ENCODE results near the gene NPHP3. TPM values are rescaled to one million over a fixed set of nuclear protein-coding genes. Genes with fewer than 3 reads are reported as not detected.

The NPHP3 gene
- total and polyA plus RNA-seq, 4 donors = 5.9 to 67.1 (median 16.5) TPM

DNA sequence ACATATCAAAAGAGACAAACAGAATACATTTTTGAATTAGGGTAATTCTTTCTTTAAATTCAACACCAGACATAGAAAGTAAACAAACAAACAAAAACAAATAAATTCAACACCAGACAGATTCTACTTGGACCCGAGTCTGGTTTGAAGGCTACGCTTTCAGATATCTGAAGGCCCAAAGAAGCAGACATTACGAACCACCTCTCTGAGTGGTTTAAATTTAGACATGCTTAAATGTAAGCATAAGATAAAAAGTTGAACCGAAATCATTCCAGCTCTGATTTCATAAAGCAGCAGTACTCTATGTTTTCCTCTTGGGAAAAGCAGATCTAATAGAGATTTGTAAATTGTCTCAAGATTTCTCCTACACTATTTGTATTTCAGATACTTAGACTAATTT lies 32.2 kb downstream of the NPHP3 start:
- ATAC-seq (ENCODE audit: insufficient read depth, low FRiP score) (no peak), DNase-seq (no peak)
- H3K9me3 ChIP-seq (ENCODE audit: control insufficient read depth in 4 of 4, insufficient read depth in 3 of 4, low read length in 3 of 4) = no peaks in the 10 kb centered on the region
- H3K36me3 ChIP-seq (ENCODE audit: control insufficient read depth in 4 of 4, insufficient read depth in 4 of 4, low read length in 4 of 4) = peaks cover 18 to 60% (median 28%) of the 10 kb centered on the region in 4 donors
- TF ChIP-seq, protein P1, sequence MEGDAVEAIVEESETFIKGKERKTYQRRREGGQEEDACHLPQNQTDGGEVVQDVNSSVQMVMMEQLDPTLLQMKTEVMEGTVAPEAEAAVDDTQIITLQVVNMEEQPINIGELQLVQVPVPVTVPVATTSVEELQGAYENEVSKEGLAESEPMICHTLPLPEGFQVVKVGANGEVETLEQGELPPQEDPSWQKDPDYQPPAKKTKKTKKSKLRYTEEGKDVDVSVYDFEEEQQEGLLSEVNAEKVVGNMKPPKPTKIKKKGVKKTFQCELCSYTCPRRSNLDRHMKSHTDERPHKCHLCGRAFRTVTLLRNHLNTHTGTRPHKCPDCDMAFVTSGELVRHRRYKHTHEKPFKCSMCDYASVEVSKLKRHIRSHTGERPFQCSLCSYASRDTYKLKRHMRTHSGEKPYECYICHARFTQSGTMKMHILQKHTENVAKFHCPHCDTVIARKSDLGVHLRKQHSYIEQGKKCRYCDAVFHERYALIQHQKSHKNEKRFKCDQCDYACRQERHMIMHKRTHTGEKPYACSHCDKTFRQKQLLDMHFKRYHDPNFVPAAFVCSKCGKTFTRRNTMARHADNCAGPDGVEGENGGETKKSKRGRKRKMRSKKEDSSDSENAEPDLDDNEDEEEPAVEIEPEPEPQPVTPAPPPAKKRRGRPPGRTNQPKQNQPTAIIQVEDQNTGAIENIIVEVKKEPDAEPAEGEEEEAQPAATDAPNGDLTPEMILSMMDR (IDR thresholded peaks at IDR 0.05; ENCODE audit: control extremely low read depth, extremely low read depth) = no peak
- H3K27ac ChIP-seq (ENCODE audit: low read depth in 1 of 2, low read length in 1 of 2) = no peak overlapping the region
- no peaks in the 10 kb centered on the region for H3K4me1 ChIP-seq (ENCODE audit: control insufficient read depth in 5 of 5, insufficient read depth in 5 of 5, low read length in 5 of 5)
- H3K9ac ChIP-seq (ENCODE audit: insufficient read depth in 1 of 2, low read length in 2 of 2) = no peak overlapping the region
- H3K4me3 ChIP-seq = no peak overlapping the region
- WGBS, 2 donors = 97 to 98% methylated on average over 4 of the region's 4 CpGs
- H3K27me3 ChIP-seq (ENCODE audit: control insufficient read depth in 3 of 3, insufficient read depth in 3 of 3, low read length in 2 of 3) = no peaks in the 10 kb centered on the region

DNA sequence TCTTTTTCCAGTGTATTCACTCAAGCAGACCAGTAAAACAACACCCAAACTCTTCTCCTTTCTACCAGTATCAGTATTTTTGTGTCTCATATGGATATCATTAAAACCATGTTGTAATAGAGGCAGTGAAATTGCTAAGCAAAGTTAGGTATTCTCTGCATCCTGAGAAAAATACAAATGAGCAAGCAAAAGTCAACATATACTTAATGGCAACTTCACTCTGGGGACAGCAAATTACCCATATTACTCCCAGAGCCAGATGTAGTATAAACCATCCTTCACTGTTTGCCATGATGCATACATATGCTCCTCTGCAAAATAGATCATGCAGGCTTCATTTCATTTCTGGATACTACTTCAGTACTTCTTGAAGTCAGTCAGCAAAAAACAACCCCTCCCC lies 40.0 kb downstream of the NPHP3 start:
- DNase-seq (no peak), ATAC-seq (ENCODE audit: insufficient read depth, low FRiP score) (no peak)
- Histone ChIP-seq H3K4me3 (no peak overlapping the region), H3K4me1 (ENCODE audit: control insufficient read depth in 5 of 5, insufficient read depth in 5 of 5, low read length in 5 of 5) (no peaks in the 10 kb centered on the region), H3K27me3 (ENCODE audit: control insufficient read depth in 3 of 3, insufficient read depth in 3 of 3, low read length in 2 of 3) (no peaks in the 10 kb centered on the region), H3K36me3 (ENCODE audit: control insufficient read depth in 4 of 4, insufficient read depth in 4 of 4, low read length in 4 of 4) (peaks cover 4 to 48% (median 21%) of the 10 kb centered on the region in 4 donors), H3K27ac (ENCODE audit: low read depth in 1 of 2, low read length in 1 of 2) (no peak overlapping the region), H3K9ac (ENCODE audit: insufficient read depth in 1 of 2, low read length in 2 of 2) (no peak overlapping the region), H3K9me3 (ENCODE audit: control insufficient read depth in 4 of 4, insufficient read depth in 3 of 4, low read length in 3 of 4) (no peaks in the 10 kb centered on the region)
- TF ChIP-seq, protein P1 (IDR thresholded peaks at IDR 0.05; ENCODE audit: control extremely low read depth, extremely low read depth) = no peak

DNA sequence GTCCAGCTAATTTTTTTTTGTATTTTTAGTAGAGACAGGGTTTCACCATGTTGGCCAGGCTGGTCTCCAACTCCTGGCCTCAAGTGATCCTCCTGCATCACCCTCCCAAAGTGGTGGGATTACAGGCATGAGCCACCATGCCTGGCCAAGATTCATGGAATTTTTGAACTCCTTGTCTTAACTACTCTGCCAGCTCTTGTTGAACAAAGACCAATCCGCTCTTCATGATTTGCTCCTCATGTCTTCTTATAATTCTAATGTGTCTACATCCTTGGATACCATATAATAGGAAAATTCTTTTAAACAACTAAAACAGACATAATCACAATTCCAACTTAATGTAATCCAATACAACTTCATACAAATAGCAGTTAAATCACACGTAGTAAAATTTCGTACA lies 40.8 kb downstream of the NPHP3 start:
- H3K9ac ChIP-seq (ENCODE audit: insufficient read depth in 1 of 2, low read length in 2 of 2) = no peak overlapping the region
- no peak overlapping the region for H3K4me3 ChIP-seq
- ATAC-seq (ENCODE audit: insufficient read depth, low FRiP score) = no peak
- no peaks in the 10 kb centered on the region for H3K27me3 ChIP-seq (ENCODE audit: control insufficient read depth in 3 of 3, insufficient read depth in 3 of 3, low read length in 2 of 3)
- H3K4me1 ChIP-seq (ENCODE audit: control insufficient read depth in 5 of 5, insufficient read depth in 5 of 5, low read length in 5 of 5) = no peaks in the 10 kb centered on the region
- DNase-seq = no peak
- TF ChIP-seq, protein P1 (IDR thresholded peaks at IDR 0.05; ENCODE audit: control extremely low read depth, extremely low read depth) = no peak
- H3K27ac ChIP-seq (ENCODE audit: low read depth in 1 of 2, low read length in 1 of 2) = no peak overlapping the region
- peaks cover 5 to 54% (median 24%) of the 10 kb centered on the region in 4 donors for H3K36me3 ChIP-seq (ENCODE audit: control insufficient read depth in 4 of 4, insufficient read depth in 4 of 4, low read length in 4 of 4)
- WGBS, 2 donors = 98 to 99% methylated on average over 3 of the region's 3 CpGs
- H3K9me3 ChIP-seq (ENCODE audit: control insufficient read depth in 4 of 4, insufficient read depth in 3 of 4, low read length in 3 of 4) = no peaks in the 10 kb centered on the region

GRCh38 chr3:132679911-132680310 lies 42.3 kb downstream of the NPHP3 start:
- no peak overlapping the region for H3K9ac ChIP-seq (ENCODE audit: insufficient read depth in 1 of 2, low read length in 2 of 2)
- no peaks in the 10 kb centered on the region for H3K4me1 ChIP-seq (ENCODE audit: control insufficient read depth in 5 of 5, insufficient read depth in 5 of 5, low read length in 5 of 5)
- TF ChIP-seq, protein P1 (IDR thresholded peaks at IDR 0.05; ENCODE audit: control extremely low read depth, extremely low read depth) = no peak
- H3K27ac ChIP-seq (ENCODE audit: low read depth in 1 of 2, low read length in 1 of 2) = no peak overlapping the region
- no peaks in the 10 kb centered on the region for H3K27me3 ChIP-seq (ENCODE audit: control insufficient read depth in 3 of 3, insufficient read depth in 3 of 3, low read length in 2 of 3)
- peaks cover 5 to 54% (median 23%) of the 10 kb centered on the region in 4 donors for H3K36me3 ChIP-seq (ENCODE audit: control insufficient read depth in 4 of 4, insufficient read depth in 4 of 4, low read length in 4 of 4)
- DNase-seq = no peak
- ATAC-seq (ENCODE audit: insufficient read depth, low FRiP score) = no peak
- H3K4me3 ChIP-seq = no peak overlapping the region
- H3K9me3 ChIP-seq (ENCODE audit: control insufficient read depth in 4 of 4, insufficient read depth in 3 of 4, low read length in 3 of 4) = no peaks in the 10 kb centered on the region
- 92 to 93% methylated on average over 5 of the region's 5 CpGs for WGBS, 2 donors

Measured in lung (tissue), 12 donors.